ENCODE results near the gene ADGRA1. TPM values are rescaled to one million over a fixed set of nuclear protein-coding genes. Genes with fewer than 3 reads are reported as not detected.

The ADGRA1 gene
- total and polyA plus RNA-seq, 7 donors = 0.05 to 0.84 (median 0.08) TPM; not detected in 2

- H3K9me3 ChIP-seq = no peaks in the 10 kb centered on the region
- H3K27ac ChIP-seq = no peak overlapping the region
- DNase-seq (no peak), ATAC-seq (no peak)
- H3K4me1 ChIP-seq = no peaks in the 10 kb centered on the region
- H3K4me3 ChIP-seq = no peak overlapping the region
- H3K27me3 ChIP-seq (ENCODE audit: insufficient read depth in 3 of 3, low read length in 2 of 3) = peaks cover 0 to 6% (median 0%) of the 10 kb centered on the region in 3 donors
- TF ChIP-seq CTCF (IDR thresholded peaks at IDR 0.05) = no peak
- WGBS, 3 donors = 77 to 88% (median 87%) methylated on average over 11 of the region's 11 CpGs
- H3K36me3 ChIP-seq (ENCODE audit: insufficient read depth in 1 of 2, low read depth in 1 of 2) = no peaks in the 10 kb centered on the region
- intact Hi-C loops (cut with DNase I) = no loop called here
Observed at GRCh38 chr10:133130602-133131001, 42.9 kb downstream of the ADGRA1 start.

GRCh38 chr10:133131053-133131452 lies 43.3 kb downstream of the ADGRA1 start:
- no peak overlapping the region for H3K4me3 ChIP-seq
- no peak overlapping the region for H3K27ac ChIP-seq
- peak; percentile 4 to 27 for DNase-seq
- no peak for ATAC-seq
- peaks cover 0 to 6% (median 0%) of the 10 kb centered on the region in 3 donors for H3K27me3 ChIP-seq (ENCODE audit: insufficient read depth in 3 of 3, low read length in 2 of 3)
- H3K4me1 ChIP-seq = no peaks in the 10 kb centered on the region
- intact Hi-C loops (cut with DNase I) = no loop called here
- no peaks in the 10 kb centered on the region for H3K9me3 ChIP-seq
- H3K36me3 ChIP-seq (ENCODE audit: insufficient read depth in 1 of 2, low read depth in 1 of 2) = no peaks in the 10 kb centered on the region
- WGBS, 3 donors = 70 to 83% (median 72%) methylated on average over 18 of the region's 18 CpGs
- no peak for TF ChIP-seq CTCF (IDR thresholded peaks at IDR 0.05)

GRCh38 chr10:133131734-133132472 lies 44.2 kb downstream of the ADGRA1 start:
- Histone ChIP-seq H3K4me3 (no peak overlapping the region), H3K36me3 (ENCODE audit: insufficient read depth in 1 of 2, low read depth in 1 of 2) (no peaks in the 10 kb centered on the region), H3K27me3 (ENCODE audit: insufficient read depth in 3 of 3, low read length in 2 of 3) (peaks cover 0 to 3% (median 0%) of the 10 kb centered on the region in 3 donors), H3K27ac (no peak overlapping the region), H3K4me1 (no peaks in the 10 kb centered on the region), H3K9me3 (no peaks in the 10 kb centered on the region)
- 75 to 86% (median 76%) methylated on average over 41 of the region's 41 CpGs for WGBS, 3 donors
- DNase-seq (peak; percentile 6 to 23), ATAC-seq (no peak)
- intact Hi-C loops (cut with DNase I) = no loop called here
- no peak for TF ChIP-seq CTCF (IDR thresholded peaks at IDR 0.05)

- Histone ChIP-seq H3K4me3 (no peak overlapping the region), H3K27me3 (ENCODE audit: insufficient read depth in 3 of 3, low read length in 2 of 3) (peaks cover 0 to 3% (median 0%) of the 10 kb centered on the region in 3 donors), H3K9me3 (no peaks in the 10 kb centered on the region), H3K27ac (no peak overlapping the region), H3K36me3 (ENCODE audit: insufficient read depth in 1 of 2, low read depth in 1 of 2) (no peaks in the 10 kb centered on the region), H3K4me1 (no peaks in the 10 kb centered on the region)
- 79 to 82% (median 81%) methylated on average over 25 to 26 of the region's 26 CpGs for WGBS, 3 donors
- TF ChIP-seq CTCF (IDR thresholded peaks at IDR 0.05) = no peak
- DNase-seq (peak; percentile 8 to 22), ATAC-seq (no peak)
- intact Hi-C loops (cut with DNase I) = no loop called here
Observed at GRCh38 chr10:133132473-133133291, 45.0 kb downstream of the ADGRA1 start.

Measured in psoas muscle (tissue), 8 donors.